ENCODE results near the gene IDS.

DNA sequence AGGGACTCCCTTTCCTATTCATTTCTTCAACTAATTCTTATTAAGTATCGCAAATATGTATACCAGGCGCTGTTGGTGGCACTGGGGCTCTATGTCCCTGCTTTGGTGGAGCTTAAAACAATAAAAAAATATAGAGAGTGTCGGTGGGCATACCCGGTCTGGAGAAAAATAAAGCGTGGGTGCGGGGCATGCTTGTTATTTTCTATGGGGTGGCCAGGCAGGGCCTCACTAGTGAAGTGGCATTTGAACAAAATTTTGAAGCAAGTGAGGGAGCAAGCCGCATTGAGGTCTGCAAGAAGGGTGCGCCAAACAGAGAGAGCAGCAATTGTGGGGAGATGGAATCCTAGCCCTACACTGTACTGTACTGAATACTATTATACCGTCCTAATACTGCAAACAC is 565 bp upstream of the IDS start:
- TF ChIP-seq CTCF (IDR thresholded peaks at IDR 0.05) (no peak), TCF7L2 (IDR thresholded peaks at IDR 0.05; ENCODE audit: low read depth, low read length) (no peak), POLR2AphosphoS5 (IDR thresholded peaks at IDR 0.05; ENCODE audit: low read depth, low read length) (no peak)
- TF ChIP-seq, protein P1, sequence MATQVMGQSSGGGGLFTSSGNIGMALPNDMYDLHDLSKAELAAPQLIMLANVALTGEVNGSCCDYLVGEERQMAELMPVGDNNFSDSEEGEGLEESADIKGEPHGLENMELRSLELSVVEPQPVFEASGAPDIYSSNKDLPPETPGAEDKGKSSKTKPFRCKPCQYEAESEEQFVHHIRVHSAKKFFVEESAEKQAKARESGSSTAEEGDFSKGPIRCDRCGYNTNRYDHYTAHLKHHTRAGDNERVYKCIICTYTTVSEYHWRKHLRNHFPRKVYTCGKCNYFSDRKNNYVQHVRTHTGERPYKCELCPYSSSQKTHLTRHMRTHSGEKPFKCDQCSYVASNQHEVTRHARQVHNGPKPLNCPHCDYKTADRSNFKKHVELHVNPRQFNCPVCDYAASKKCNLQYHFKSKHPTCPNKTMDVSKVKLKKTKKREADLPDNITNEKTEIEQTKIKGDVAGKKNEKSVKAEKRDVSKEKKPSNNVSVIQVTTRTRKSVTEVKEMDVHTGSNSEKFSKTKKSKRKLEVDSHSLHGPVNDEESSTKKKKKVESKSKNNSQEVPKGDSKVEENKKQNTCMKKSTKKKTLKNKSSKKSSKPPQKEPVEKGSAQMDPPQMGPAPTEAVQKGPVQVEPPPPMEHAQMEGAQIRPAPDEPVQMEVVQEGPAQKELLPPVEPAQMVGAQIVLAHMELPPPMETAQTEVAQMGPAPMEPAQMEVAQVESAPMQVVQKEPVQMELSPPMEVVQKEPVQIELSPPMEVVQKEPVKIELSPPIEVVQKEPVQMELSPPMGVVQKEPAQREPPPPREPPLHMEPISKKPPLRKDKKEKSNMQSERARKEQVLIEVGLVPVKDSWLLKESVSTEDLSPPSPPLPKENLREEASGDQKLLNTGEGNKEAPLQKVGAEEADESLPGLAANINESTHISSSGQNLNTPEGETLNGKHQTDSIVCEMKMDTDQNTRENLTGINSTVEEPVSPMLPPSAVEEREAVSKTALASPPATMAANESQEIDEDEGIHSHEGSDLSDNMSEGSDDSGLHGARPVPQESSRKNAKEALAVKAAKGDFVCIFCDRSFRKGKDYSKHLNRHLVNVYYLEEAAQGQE (IDR thresholded peaks at IDR 0.05; ENCODE audit: insufficient read depth in 1 of 2, low read depth in 2 of 2, low read length in 1 of 2) = no peak

Data from Panc1 (cell line).